ENCODE results near the gene TSPAN9.
A peak's percentile ranks its signal among the peaks of the same experiment; 100 is the strongest.

The TSPAN9 gene

GRCh38 chr12:3230758-3231375, 153.7 kb downstream of the TSPAN9 start:
- no peak for DNase-seq

- no peak for DNase-seq
These were observed 154.3 kb downstream of the TSPAN9 start for GRCh38 chr12:3231399-3231876.

GRCh38 chr12:3233797-3234196, 156.6 kb downstream of the TSPAN9 start:
- no peak for DNase-seq

- DNase-seq, result peak; percentile 3 to 20
These were observed 159.4 kb downstream of the TSPAN9 start for GRCh38 chr12:3236345-3237187.

GRCh38 chr12:3238196-3238595, 161.0 kb downstream of the TSPAN9 start:
- DNase-seq, result no peak

- DNase-seq, result no peak
These were observed 164.4 kb downstream of the TSPAN9 start for GRCh38 chr12:3241621-3242020.

GRCh38 chr12:3242199-3242863, 165.2 kb downstream of the TSPAN9 start:
- DNase-seq, result no peak

GRCh38 chr12:3243376-3244084, 166.4 kb downstream of the TSPAN9 start:
- DNase-seq, result no peak

GRCh38 chr12:3244219-3244750, 167.1 kb downstream of the TSPAN9 start:
- no peak for DNase-seq

- no peak for DNase-seq
These were observed 169.1 kb downstream of the TSPAN9 start for GRCh38 chr12:3246253-3246652.

- no peak for DNase-seq
These were observed 169.9 kb downstream of the TSPAN9 start for GRCh38 chr12:3247077-3247476.

GRCh38 chr12:3247629-3248161, 170.5 kb downstream of the TSPAN9 start:
- no peak for DNase-seq

GRCh38 chr12:3249081-3249800, 172.1 kb downstream of the TSPAN9 start:
- DNase-seq, result no peak

GRCh38 chr12:3250034-3250433, 172.9 kb downstream of the TSPAN9 start:
- DNase-seq, result no peak

GRCh38 chr12:3250576-3250975, 173.4 kb downstream of the TSPAN9 start:
- no peak for DNase-seq

- no peak for DNase-seq
These were observed 173.9 kb downstream of the TSPAN9 start for GRCh38 chr12:3251067-3251466.

GRCh38 chr12:3251691-3252090, 174.5 kb downstream of the TSPAN9 start:
- DNase-seq, result no peak

GRCh38 chr12:3252450-3252891, 175.3 kb downstream of the TSPAN9 start:
- no peak for DNase-seq

- no peak for DNase-seq
These were observed 176.6 kb downstream of the TSPAN9 start for GRCh38 chr12:3253682-3254275.

GRCh38 chr12:3255057-3255456, 177.9 kb downstream of the TSPAN9 start:
- no peak for DNase-seq

- DNase-seq, result no peak
These were observed 179.0 kb downstream of the TSPAN9 start for GRCh38 chr12:3256103-3256631.
